Measurements from ENCODE around the gene FGFR2. TPM values are rescaled to one million over a fixed set of nuclear protein-coding genes. Genes with fewer than 3 reads are reported as not detected.

The FGFR2 gene
- total RNA-seq, 6 donors from 2014 or later = 36.7 to 83.7 (median 64.1) TPM

DNA sequence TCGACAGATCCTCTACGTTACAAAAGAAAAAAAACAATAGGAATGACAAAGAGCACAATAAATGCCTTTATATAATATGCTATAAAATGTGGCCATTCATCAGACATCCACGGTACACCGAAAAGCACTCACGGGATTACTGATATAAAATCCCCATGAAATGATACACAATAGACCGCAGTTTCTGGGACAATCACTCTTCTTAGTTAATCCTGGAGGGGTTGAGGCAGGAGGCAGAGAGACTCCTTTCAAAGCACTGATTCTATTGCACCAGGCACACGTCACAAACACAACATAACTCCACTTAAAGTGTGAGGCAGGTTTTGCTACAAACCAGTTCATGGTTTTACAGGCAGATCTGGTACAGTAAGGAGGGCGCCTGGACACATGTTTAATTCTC lies 113.8 kb downstream of the FGFR2 start:
- H3K27ac ChIP-seq = no peak overlapping the region
- no peak for ATAC-seq (ENCODE audit: low FRiP score in 2 of 2)
- no peaks in the 10 kb centered on the region for H3K4me1 ChIP-seq
- 70 to 81% methylated on average over 8 of the region's 8 CpGs for WGBS, 2 donors
- no peaks in the 10 kb centered on the region for H3K27me3 ChIP-seq
- H3K9me3 ChIP-seq = no peaks in the 10 kb centered on the region
- no peak overlapping the region for H3K4me3 ChIP-seq
- TF ChIP-seq EP300 (IDR thresholded peaks at IDR 0.05) = no peak
- no peak for TF ChIP-seq POLR2A (IDR thresholded peaks at IDR 0.05)
- TF ChIP-seq POLR2AphosphoS5 (IDR thresholded peaks at IDR 0.05) = no peak
- TF ChIP-seq, protein P1, sequence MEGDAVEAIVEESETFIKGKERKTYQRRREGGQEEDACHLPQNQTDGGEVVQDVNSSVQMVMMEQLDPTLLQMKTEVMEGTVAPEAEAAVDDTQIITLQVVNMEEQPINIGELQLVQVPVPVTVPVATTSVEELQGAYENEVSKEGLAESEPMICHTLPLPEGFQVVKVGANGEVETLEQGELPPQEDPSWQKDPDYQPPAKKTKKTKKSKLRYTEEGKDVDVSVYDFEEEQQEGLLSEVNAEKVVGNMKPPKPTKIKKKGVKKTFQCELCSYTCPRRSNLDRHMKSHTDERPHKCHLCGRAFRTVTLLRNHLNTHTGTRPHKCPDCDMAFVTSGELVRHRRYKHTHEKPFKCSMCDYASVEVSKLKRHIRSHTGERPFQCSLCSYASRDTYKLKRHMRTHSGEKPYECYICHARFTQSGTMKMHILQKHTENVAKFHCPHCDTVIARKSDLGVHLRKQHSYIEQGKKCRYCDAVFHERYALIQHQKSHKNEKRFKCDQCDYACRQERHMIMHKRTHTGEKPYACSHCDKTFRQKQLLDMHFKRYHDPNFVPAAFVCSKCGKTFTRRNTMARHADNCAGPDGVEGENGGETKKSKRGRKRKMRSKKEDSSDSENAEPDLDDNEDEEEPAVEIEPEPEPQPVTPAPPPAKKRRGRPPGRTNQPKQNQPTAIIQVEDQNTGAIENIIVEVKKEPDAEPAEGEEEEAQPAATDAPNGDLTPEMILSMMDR (IDR thresholded peaks at IDR 0.05) = no peak
- peaks cover 0 to 11% (median 6%) of the 10 kb centered on the region in 4 donors for H3K36me3 ChIP-seq
- DNase-seq = no peak

DNA sequence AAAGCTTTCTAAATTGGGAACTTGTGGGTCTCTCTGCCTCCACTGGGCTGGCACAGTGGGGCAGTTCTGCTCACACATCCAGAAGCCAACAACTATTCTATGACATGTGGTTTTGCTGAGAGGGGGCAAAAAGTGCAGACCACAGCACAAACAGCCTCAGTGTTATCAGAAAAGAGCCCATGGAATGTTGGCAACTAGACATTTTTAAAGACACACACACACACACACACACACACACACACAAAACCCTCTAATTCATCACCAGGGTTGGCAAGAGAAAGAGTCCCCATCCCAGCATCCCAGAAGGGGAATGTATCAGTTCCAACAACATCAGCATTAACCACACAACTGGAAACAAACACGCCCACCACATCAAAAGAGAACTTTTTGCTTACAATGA lies 117.1 kb downstream of the FGFR2 start:
- Histone ChIP-seq H3K9me3 (no peaks in the 10 kb centered on the region), H3K36me3 (peaks cover 0 to 11% (median 4%) of the 10 kb centered on the region in 4 donors), H3K27me3 (no peaks in the 10 kb centered on the region), H3K27ac (no peak overlapping the region), H3K4me3 (no peak overlapping the region), H3K4me1 (no peaks in the 10 kb centered on the region)
- DNase-seq (no peak), ATAC-seq (ENCODE audit: low FRiP score in 2 of 2) (no peak)
- TF ChIP-seq POLR2A (IDR thresholded peaks at IDR 0.05) = no peak
- WGBS, 2 donors = 70 to 91% methylated on average over 1 of the region's 1 CpG

DNA sequence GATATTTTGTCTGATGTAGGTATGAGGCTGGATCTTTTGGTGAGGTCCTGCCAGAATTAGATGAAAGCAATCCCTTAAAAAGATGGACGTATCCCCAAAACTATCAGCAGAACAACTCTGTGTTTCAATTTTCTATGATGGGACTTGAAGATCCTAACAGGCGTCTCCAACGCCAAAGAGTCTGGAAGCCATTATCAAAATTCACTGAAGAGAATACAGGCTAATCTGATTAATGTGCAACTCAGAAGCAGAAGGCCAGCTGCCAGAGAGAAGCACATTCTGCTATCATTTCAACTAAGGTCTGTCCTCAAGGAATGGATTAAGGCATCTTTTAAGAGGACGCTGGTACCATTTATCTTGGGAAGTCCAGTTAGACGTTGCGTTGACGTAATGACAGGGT lies 119.7 kb downstream of the FGFR2 start:
- TF ChIP-seq EP300 (IDR thresholded peaks at IDR 0.05) = no peak
- no peak for TF ChIP-seq POLR2A (IDR thresholded peaks at IDR 0.05)
- TF ChIP-seq, protein P1 (IDR thresholded peaks at IDR 0.05) = no peak
- no peak for TF ChIP-seq POLR2AphosphoS5 (IDR thresholded peaks at IDR 0.05)
- 92 to 94% methylated on average over 7 of the region's 7 CpGs for WGBS, 2 donors
- no peaks in the 10 kb centered on the region for H3K27me3 ChIP-seq
- DNase-seq (no peak), ATAC-seq (ENCODE audit: low FRiP score in 2 of 2) (no peak)
- H3K4me3 ChIP-seq = no peak overlapping the region
- H3K4me1 ChIP-seq = no peaks in the 10 kb centered on the region
- H3K9me3 ChIP-seq = no peaks in the 10 kb centered on the region
- no peak overlapping the region for H3K27ac ChIP-seq
- H3K36me3 ChIP-seq = no peaks in the 10 kb centered on the region

DNA sequence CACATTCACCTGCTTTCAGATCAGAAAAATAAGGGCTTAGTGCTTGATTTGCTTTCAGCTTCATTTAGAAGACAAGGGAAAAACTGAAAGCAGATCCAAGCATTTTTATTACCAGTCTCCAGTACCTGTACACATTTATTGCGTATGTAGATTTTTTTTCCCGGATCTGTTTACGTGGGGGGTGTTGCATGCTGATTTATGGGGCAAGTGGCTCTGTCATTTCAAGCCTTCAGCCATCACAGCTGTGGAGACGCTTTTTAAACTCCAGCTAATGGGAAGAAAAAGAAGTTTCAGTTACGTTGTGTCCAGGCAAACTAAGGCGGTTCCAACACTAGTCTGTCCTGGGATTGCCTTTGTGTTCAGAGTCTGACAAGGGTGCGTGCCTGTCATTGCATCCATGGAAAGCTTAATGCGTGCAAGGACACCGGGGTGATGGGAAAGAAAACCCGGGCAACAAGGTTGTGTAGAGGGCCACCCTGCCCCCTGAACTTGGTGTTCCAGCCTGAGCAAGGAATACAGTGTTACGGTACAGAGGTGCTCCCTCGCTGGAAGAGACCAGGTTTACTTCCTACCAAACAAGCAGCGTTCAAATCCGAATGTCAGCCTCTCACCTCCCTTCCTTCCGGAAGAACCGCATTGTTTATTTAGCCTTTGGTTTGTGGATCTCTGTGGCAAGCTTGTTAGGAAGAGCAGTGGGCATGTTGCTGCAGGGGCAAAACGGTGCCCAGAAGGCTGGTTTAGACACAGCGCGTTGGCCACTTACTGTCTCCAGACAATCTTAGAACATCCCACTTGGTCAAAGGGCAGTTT lies 128.2 kb downstream of the FGFR2 start:
- Histone ChIP-seq H3K27me3 (no peaks in the 10 kb centered on the region), H3K4me3 (no peak overlapping the region), H3K27ac (no peak overlapping the region), H3K36me3 (no peaks in the 10 kb centered on the region), H3K9me3 (no peaks in the 10 kb centered on the region), H3K4me1 (no peaks in the 10 kb centered on the region)
- DNase-seq (no peak), ATAC-seq (ENCODE audit: low FRiP score in 2 of 2) (no peak)
- TF ChIP-seq POLR2A (IDR thresholded peaks at IDR 0.05) (no peak), EP300 (IDR thresholded peaks at IDR 0.05) (no peak), POLR2AphosphoS5 (IDR thresholded peaks at IDR 0.05) (no peak)
- TF ChIP-seq, protein P1 (IDR thresholded peaks at IDR 0.05) = no peak
- WGBS, 2 donors = 78 to 82% methylated on average over 19 of the region's 19 CpGs

DNA sequence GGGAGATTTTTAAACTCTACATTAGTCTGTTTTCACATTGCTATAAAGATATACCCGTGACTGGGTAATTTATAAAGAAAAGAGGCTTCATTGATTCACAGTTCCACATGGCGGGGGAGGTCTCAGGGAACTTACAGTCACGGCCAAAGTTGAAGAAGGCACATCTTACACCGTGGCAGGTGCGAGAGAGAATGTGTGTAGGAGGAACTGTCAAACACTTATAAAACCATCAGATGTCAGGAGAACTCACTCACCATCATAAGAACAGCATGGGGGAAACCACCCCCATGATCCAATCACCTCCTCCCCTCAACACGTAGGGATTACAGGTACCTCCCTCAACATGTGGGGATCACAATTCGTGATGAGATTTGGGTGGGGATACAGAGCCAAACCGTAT lies 129.5 kb downstream of the FGFR2 start:
- WGBS, 2 donors = 82 to 87% methylated on average over 8 of the region's 8 CpGs
- no peaks in the 10 kb centered on the region for H3K36me3 ChIP-seq
- no peak for ATAC-seq (ENCODE audit: low FRiP score in 2 of 2)

More for the DNA sequence above, 129.5 kb downstream of the FGFR2 start:
- Histone ChIP-seq H3K4me1 (no peaks in the 10 kb centered on the region), H3K9me3 (no peaks in the 10 kb centered on the region), H3K4me3 (no peak overlapping the region), H3K27me3 (no peaks in the 10 kb centered on the region), H3K27ac (no peak overlapping the region)
- DNase-seq = no peak
- TF ChIP-seq POLR2AphosphoS5 (IDR thresholded peaks at IDR 0.05) (no peak), EP300 (IDR thresholded peaks at IDR 0.05) (no peak), POLR2A (IDR thresholded peaks at IDR 0.05) (no peak)
- TF ChIP-seq, protein P1 (IDR thresholded peaks at IDR 0.05) = no peak
